ENCODE data around the gene ELMO1.

ELMO1 gene

GRCh38 chr7:37180828-37181549 lies 267.7 kb downstream of the ELMO1 start:
- Histone ChIP-seq H3K27ac (ENCODE audit: low read length) (no peak overlapping the region), H3K36me3 (ENCODE audit: insufficient read depth, low read depth, low read length) (no peaks in the 10 kb centered on the region), H3K9ac (ENCODE audit: low read depth, low read length) (peak overlapping the region; percentile 25; the same call in 1 of the 2 replicates), H3K4me3 (ENCODE audit: low read length) (no peak overlapping the region), H3K9me3 (ENCODE audit: insufficient read depth, low read depth, low read length) (no peaks in the 10 kb centered on the region), H3K4me1 (ENCODE audit: insufficient read depth, low read length) (peaks cover 28% of the 10 kb centered on the region; the same call in 1 of the 2 replicates), H3K27me3 (ENCODE audit: insufficient read depth, low read length) (no peaks in the 10 kb centered on the region)

DNA sequence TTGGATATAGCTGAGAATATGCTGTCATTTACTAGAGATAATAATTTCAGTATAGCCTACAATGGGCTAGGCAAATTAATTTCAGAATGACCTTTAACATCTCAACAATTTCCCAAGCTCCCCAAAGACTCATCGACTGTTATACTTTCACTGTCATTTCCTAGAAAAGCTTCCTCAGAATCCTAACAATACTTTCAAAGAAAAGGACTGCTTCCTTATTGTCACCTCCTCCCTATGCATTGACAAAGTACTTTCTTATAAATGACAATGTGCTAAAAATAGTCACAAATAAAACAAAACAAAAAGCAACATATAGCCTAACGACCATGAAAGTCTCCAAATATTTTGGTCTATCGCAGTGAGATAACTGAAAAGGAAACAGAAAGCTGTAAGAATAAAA lies 272.6 kb downstream of the ELMO1 start:
- H3K36me3 ChIP-seq (ENCODE audit: insufficient read depth, low read depth, low read length) = no peaks in the 10 kb centered on the region
- no peak overlapping the region for H3K9ac ChIP-seq (ENCODE audit: low read depth, low read length)
- H3K4me1 ChIP-seq (ENCODE audit: insufficient read depth, low read length) = peaks cover 9% of the 10 kb centered on the region; the same call in 1 of the 2 replicates
- no peak overlapping the region for H3K4me3 ChIP-seq (ENCODE audit: low read length)
- H3K27ac ChIP-seq (ENCODE audit: low read length) = no peak overlapping the region
- no peaks in the 10 kb centered on the region; the same call in 1 of the 2 replicates for H3K9me3 ChIP-seq (ENCODE audit: insufficient read depth, low read depth, low read length)
- no peaks in the 10 kb centered on the region for H3K27me3 ChIP-seq (ENCODE audit: insufficient read depth, low read length)

DNA sequence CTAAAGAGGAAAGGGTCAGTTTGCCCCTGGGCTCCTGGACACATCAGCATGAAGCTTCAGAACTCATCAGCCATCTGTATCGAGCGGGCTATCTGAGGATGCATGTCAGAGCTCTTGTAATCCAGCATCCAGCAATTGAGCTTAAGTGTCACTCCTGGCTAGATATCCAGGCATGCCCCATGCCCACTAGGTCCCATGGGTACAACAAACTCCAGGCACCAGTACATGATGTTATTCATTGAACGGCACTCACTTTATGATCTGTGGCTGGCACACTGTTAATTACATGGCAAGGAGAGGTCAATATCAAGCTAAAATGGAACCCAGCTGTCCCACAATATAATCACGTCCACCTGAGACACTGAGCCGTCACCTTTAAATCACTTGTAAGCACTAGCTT lies 274.2 kb downstream of the ELMO1 start:
- Histone ChIP-seq H3K9ac (ENCODE audit: low read depth, low read length) (no peak overlapping the region), H3K36me3 (ENCODE audit: insufficient read depth, low read depth, low read length) (no peaks in the 10 kb centered on the region), H3K27ac (ENCODE audit: low read length) (no peak overlapping the region), H3K9me3 (ENCODE audit: insufficient read depth, low read depth, low read length) (peaks cover 7% of the 10 kb centered on the region), H3K27me3 (ENCODE audit: insufficient read depth, low read length) (no peaks in the 10 kb centered on the region), H3K4me1 (ENCODE audit: insufficient read depth, low read length) (no peaks in the 10 kb centered on the region), H3K4me3 (ENCODE audit: low read length) (no peak overlapping the region)

- peaks cover 10% of the 10 kb centered on the region for H3K9me3 ChIP-seq (ENCODE audit: insufficient read depth, low read depth, low read length)
- no peak overlapping the region for H3K27ac ChIP-seq (ENCODE audit: low read length)
- H3K9ac ChIP-seq (ENCODE audit: low read depth, low read length) = no peak overlapping the region
- H3K4me1 ChIP-seq (ENCODE audit: insufficient read depth, low read length) = no peaks in the 10 kb centered on the region
- H3K27me3 ChIP-seq (ENCODE audit: insufficient read depth, low read length) = no peaks in the 10 kb centered on the region
- H3K36me3 ChIP-seq (ENCODE audit: insufficient read depth, low read depth, low read length) = no peaks in the 10 kb centered on the region
- no peak overlapping the region for H3K4me3 ChIP-seq (ENCODE audit: low read length)
These were observed 275.0 kb downstream of the ELMO1 start for GRCh38 chr7:37173670-37174069.

- H3K27me3 ChIP-seq (ENCODE audit: insufficient read depth, low read length) = no peaks in the 10 kb centered on the region
- H3K9ac ChIP-seq (ENCODE audit: low read depth, low read length) = no peak overlapping the region
- H3K4me3 ChIP-seq (ENCODE audit: low read length) = no peak overlapping the region
- no peak overlapping the region for H3K27ac ChIP-seq (ENCODE audit: low read length)
- no peaks in the 10 kb centered on the region for H3K9me3 ChIP-seq (ENCODE audit: insufficient read depth, low read depth, low read length)
- no peaks in the 10 kb centered on the region for H3K4me1 ChIP-seq (ENCODE audit: insufficient read depth, low read length)
- H3K36me3 ChIP-seq (ENCODE audit: insufficient read depth, low read depth, low read length) = no peaks in the 10 kb centered on the region
These were observed 286.6 kb downstream of the ELMO1 start for GRCh38 chr7:37162106-37162505.

DNA sequence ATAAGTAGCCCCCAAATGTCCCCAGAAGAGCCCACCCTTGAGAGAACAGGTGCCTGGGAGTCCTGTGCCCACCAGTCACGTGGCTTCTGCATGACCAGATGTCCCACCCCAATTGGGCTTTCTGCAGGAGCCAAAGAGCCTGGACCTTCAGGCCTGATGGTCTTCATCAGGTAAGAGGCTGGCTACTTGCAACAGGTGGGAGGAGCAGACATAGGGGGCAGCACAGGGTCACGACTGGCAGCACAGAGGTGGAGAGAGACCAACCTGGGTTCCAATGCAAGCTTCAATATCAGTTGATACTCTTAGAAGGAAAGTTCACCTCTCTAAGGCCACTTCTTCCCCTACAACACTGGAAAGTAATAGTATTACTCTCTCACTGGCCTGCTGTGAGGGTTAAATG lies 288.0 kb downstream of the ELMO1 start:
- Histone ChIP-seq H3K27ac (ENCODE audit: low read length) (no peak overlapping the region), H3K9ac (ENCODE audit: low read depth, low read length) (no peak overlapping the region), H3K4me3 (ENCODE audit: low read length) (no peak overlapping the region), H3K27me3 (ENCODE audit: insufficient read depth, low read length) (no peaks in the 10 kb centered on the region), H3K4me1 (ENCODE audit: insufficient read depth, low read length) (no peaks in the 10 kb centered on the region), H3K9me3 (ENCODE audit: insufficient read depth, low read depth, low read length) (no peaks in the 10 kb centered on the region), H3K36me3 (ENCODE audit: insufficient read depth, low read depth, low read length) (no peaks in the 10 kb centered on the region)

DNA sequence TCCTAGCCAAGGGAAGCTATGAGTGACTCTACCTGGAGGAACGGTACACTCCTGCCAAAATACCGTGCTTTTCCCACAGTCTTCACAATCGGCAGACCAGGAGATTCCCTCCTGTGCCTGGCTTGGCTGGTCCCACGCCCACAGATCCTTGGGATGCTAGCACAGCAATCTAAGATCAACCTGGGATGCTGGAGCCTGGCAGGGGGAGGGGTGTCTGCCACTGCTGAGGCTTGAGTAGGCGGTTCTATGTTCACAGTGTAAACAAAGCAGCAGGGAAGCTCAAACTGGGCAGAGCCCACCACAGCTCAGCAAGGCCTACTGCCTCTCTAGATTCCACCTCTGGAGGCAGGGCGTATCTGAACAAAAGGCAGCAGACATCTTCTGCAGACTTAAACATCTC lies 295.3 kb downstream of the ELMO1 start:
- Histone ChIP-seq H3K4me1 (ENCODE audit: insufficient read depth, low read length) (peaks cover 6% of the 10 kb centered on the region; the same call in 1 of the 2 replicates), H3K9ac (ENCODE audit: low read depth, low read length) (no peak overlapping the region), H3K36me3 (ENCODE audit: insufficient read depth, low read depth, low read length) (no peaks in the 10 kb centered on the region), H3K4me3 (ENCODE audit: low read length) (no peak overlapping the region), H3K27ac (ENCODE audit: low read length) (no peak overlapping the region), H3K27me3 (ENCODE audit: insufficient read depth, low read length) (no peaks in the 10 kb centered on the region), H3K9me3 (ENCODE audit: insufficient read depth, low read depth, low read length) (no peaks in the 10 kb centered on the region)

DNA sequence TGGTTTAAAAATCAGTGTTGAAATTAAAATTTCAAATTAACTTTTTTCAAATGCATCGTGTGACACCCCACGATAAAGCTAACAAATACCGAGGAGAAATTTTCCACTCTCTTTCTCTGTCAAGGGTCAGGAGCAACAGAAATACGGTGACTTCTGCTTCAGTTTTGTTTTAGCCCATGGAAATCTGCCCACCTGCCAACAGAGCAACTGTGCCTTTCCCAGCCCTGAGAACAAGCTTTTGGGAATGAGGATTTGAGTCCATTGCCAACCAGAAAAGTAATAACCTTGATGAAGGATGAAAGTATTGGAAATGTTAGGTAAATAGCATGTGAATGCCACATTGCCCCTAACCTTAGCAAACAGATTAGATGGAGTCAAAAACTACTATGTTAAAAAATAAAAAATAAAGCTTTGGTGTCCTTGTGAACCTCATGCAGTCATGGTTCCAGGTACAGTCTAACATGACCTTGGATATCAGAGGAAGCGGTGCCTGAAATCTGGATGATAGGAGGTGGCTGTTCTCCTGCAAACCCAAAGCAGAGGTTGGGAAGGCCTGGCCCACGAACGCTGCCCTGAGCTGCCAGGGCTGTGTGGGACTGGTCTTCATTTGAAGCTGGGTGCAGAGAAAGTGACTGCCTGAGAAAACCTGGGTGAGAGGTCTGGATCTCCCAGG lies 296.8 kb downstream of the ELMO1 start:
- Histone ChIP-seq H3K9ac (ENCODE audit: low read depth, low read length) (no peak overlapping the region), H3K9me3 (ENCODE audit: insufficient read depth, low read depth, low read length) (no peaks in the 10 kb centered on the region), H3K4me1 (ENCODE audit: insufficient read depth, low read length) (peaks cover 6% of the 10 kb centered on the region; the same call in 1 of the 2 replicates), H3K27me3 (ENCODE audit: insufficient read depth, low read length) (no peaks in the 10 kb centered on the region), H3K27ac (ENCODE audit: low read length) (no peak overlapping the region), H3K36me3 (ENCODE audit: insufficient read depth, low read depth, low read length) (no peaks in the 10 kb centered on the region), H3K4me3 (ENCODE audit: low read length) (no peak overlapping the region)

DNA sequence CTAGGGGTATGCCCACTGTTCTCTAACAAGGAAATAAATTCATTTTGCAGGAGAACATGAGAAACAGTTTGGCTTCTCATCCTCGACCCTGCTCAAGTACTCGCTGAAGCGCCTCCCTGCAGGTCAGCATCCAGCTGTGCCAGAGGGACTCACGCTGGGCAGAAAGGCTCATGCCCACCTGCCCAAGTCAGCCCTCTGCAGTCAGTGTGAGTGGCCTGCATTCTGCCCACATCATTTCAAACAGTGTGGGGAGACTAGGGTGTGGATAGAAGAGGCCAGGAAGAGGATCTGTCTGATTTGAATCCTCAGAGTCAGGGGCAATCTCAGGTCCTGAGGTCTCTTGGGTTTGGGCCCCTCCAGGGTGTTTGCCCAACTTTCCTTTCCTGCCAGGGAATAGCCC lies 297.8 kb downstream of the ELMO1 start:
- H3K9ac ChIP-seq (ENCODE audit: low read depth, low read length) = no peak overlapping the region
- H3K36me3 ChIP-seq (ENCODE audit: insufficient read depth, low read depth, low read length) = no peaks in the 10 kb centered on the region
- H3K4me3 ChIP-seq (ENCODE audit: low read length) = no peak overlapping the region
- H3K27me3 ChIP-seq (ENCODE audit: insufficient read depth, low read length) = no peaks in the 10 kb centered on the region
- no peak overlapping the region for H3K27ac ChIP-seq (ENCODE audit: low read length)
- no peaks in the 10 kb centered on the region for H3K9me3 ChIP-seq (ENCODE audit: insufficient read depth, low read depth, low read length)
- H3K4me1 ChIP-seq (ENCODE audit: insufficient read depth, low read length) = peaks cover 6% of the 10 kb centered on the region; the same call in 1 of the 2 replicates

DNA sequence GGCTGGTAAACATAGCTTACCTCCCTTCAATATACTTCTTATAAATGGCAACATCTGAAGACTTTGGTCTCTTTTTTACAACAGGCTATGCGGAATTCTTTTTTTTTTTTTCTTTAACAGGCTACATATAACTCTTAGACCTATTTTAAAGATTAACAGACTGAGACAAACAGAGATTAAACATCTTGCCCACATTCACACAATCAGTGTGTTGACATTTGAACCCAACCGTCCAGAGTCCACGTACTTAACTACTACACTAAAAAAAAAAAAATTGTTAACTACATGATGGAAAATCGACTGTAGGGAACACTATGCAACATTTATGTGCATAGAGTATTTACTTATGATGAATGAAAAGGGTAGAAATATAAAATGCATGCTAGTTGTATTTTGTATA lies 298.5 kb downstream of the ELMO1 start:
- Histone ChIP-seq H3K4me1 (ENCODE audit: insufficient read depth, low read length) (peaks cover 6% of the 10 kb centered on the region; the same call in 1 of the 2 replicates), H3K4me3 (ENCODE audit: low read length) (no peak overlapping the region)

GRCh38 chr7:37149773-37150124 lies 298.9 kb downstream of the ELMO1 start:
- Histone ChIP-seq H3K4me1 (ENCODE audit: insufficient read depth, low read length) (peaks cover 10% of the 10 kb centered on the region; the same call in 1 of the 2 replicates), H3K36me3 (ENCODE audit: insufficient read depth, low read depth, low read length) (no peaks in the 10 kb centered on the region), H3K9ac (ENCODE audit: low read depth, low read length) (no peak overlapping the region), H3K27me3 (ENCODE audit: insufficient read depth, low read length) (no peaks in the 10 kb centered on the region), H3K9me3 (ENCODE audit: insufficient read depth, low read depth, low read length) (no peaks in the 10 kb centered on the region), H3K27ac (ENCODE audit: low read length) (no peak overlapping the region), H3K4me3 (ENCODE audit: low read length) (no peak overlapping the region)

More for the DNA sequence above, 298.5 kb downstream of the ELMO1 start:
- no peak overlapping the region for H3K27ac ChIP-seq (ENCODE audit: low read length)
- no peaks in the 10 kb centered on the region for H3K9me3 ChIP-seq (ENCODE audit: insufficient read depth, low read depth, low read length)
- H3K9ac ChIP-seq (ENCODE audit: low read depth, low read length) = no peak overlapping the region
- no peaks in the 10 kb centered on the region for H3K36me3 ChIP-seq (ENCODE audit: insufficient read depth, low read depth, low read length)
- no peaks in the 10 kb centered on the region for H3K27me3 ChIP-seq (ENCODE audit: insufficient read depth, low read length)

Data from iPS-20b (cell line).